ENCODE measurements around the gene ANKRD18A.

- TF ChIP-seq CTCF (IDR thresholded peaks at IDR 0.05; ENCODE audit: low read depth, low read length, missing input control) (no peak), MAX (IDR thresholded peaks at IDR 0.05) (no peak), SP1 (IDR thresholded peaks at IDR 0.05) (no peak), EGR1 (IDR thresholded peaks at IDR 0.05; ENCODE audit: low read depth in 2 of 2) (no peak), RAD21 (IDR thresholded peaks at IDR 0.05) (no peak), YY1 (IDR thresholded peaks at IDR 0.05) (no peak), JUND (IDR thresholded peaks at IDR 0.05) (no peak), TAF1 (conservative IDR thresholded peaks at IDR 0.05) (no peak)
These were observed 31.6 kb upstream of the ANKRD18A start for GRCh38 chr9:38652044-38652443.
